Stimulated activated CD4-positive, alpha-beta T cell treated with anti-CD3 and anti-CD28 coated beads, TNF-alpha, amount 100 ng/mL, for 4 hours (primary cell): Measurements from ENCODE around the gene GALNT3.

Experiments used
- DNase-seq, 3 experiments: peaks; one replicate each; pipeline ENCODE4 v3.0.0-alpha.2; 2020; ENCODE audit warnings: low read depth in 3 of 3

The GALNT3 gene

GRCh38 chr2:165725421-165725820, 68.6 kb downstream of the GALNT3 start:
- DNase-seq, result no peak

- no peak for DNase-seq
Measured at GRCh38 chr2:165720511-165720910, 73.5 kb downstream of the GALNT3 start.

GRCh38 chr2:165718610-165719210, 75.3 kb downstream of the GALNT3 start:
- no peak for DNase-seq

- DNase-seq, result no peak
Measured at GRCh38 chr2:165716091-165716490, 78.0 kb downstream of the GALNT3 start.

- DNase-seq, result no peak
Measured at GRCh38 chr2:165706960-165707487, 87.0 kb downstream of the GALNT3 start.

GRCh38 chr2:165701147-165701546, 92.9 kb downstream of the GALNT3 start:
- DNase-seq, result no peak

- no peak for DNase-seq
Measured at GRCh38 chr2:165700531-165700930, 93.5 kb downstream of the GALNT3 start.

GRCh38 chr2:165699946-165700345, 94.1 kb downstream of the GALNT3 start:
- no peak for DNase-seq

- no peak for DNase-seq
Measured at GRCh38 chr2:165698444-165698884, 95.6 kb downstream of the GALNT3 start.

- DNase-seq, result no peak
Measured at GRCh38 chr2:165697748-165698443, 96.2 kb downstream of the GALNT3 start.
